Activated T-cell treated with anti-CD3 and anti-CD28 coated beads, Interleukin-2, amount 50 U/mL, for 24 hours (primary cell): ENCODE results near the gene CALHM3.
A peak's percentile ranks its signal among the peaks of the same experiment; 100 is the strongest.

Source experiments
- DNase-seq: peaks from one replicate; pipeline ENCODE4 v3.0.0-alpha.2; 2020
- H3K27ac Mint-ChIP-seq: 2 replicates; pipeline ENCODE4 v1.8.0; 2020; ENCODE audit warnings: mild to moderate bottlenecking, mixed read lengths
- H3K27me3 Mint-ChIP-seq: 2 replicates; pipeline ENCODE4 v1.8.0; 2020; ENCODE audit warnings: mixed read lengths
- H3K36me3 Mint-ChIP-seq: 2 replicates; pipeline ENCODE4 v1.8.0; 2020; ENCODE audit warnings: low read depth, mixed read lengths
- H3K4me1 Mint-ChIP-seq: 2 replicates; pipeline ENCODE4 v1.8.0; 2020; ENCODE audit warnings: low read depth, mixed read lengths
- H3K4me3 Mint-ChIP-seq: 2 replicates; pipeline ENCODE4 v1.8.0; 2020; ENCODE audit warnings: mild to moderate bottlenecking, moderate library complexity, mixed read lengths
- H3K9me3 Mint-ChIP-seq: 2 replicates; pipeline ENCODE4 v1.8.0; 2020; ENCODE audit warnings: mixed read lengths

CALHM3 gene

DNA sequence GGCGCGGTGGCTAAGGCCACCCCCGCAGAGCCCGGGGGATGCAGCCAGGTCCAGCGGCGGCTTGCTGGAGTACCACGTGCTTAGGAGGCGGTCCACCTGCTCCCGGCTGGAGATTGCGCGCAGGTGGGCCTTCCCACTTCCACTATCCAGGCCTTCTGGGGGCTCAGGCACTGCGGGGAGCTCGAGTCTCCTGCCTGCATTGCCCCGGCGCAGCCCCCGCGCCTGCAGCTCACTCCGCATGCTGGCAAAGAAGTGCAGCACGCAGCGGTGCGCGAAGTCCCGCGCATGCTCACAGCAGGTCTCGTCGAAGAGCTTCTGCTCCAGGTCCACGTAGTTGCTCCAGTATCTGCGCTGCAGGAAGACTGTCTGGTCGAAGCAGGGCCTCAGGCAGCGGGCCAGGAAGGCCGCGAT is 5.8 kb downstream of the CALHM3 start:
- Mint-ChIP-seq H3K27ac (no peak overlapping the region), H3K27me3 (no peaks in the 10 kb centered on the region), H3K9me3 (no peaks in the 10 kb centered on the region), H3K36me3 (no peaks in the 10 kb centered on the region), H3K4me3 (no peak overlapping the region), H3K4me1 (peaks cover 25% of the 10 kb centered on the region)
- DNase-seq: no peak

DNA sequence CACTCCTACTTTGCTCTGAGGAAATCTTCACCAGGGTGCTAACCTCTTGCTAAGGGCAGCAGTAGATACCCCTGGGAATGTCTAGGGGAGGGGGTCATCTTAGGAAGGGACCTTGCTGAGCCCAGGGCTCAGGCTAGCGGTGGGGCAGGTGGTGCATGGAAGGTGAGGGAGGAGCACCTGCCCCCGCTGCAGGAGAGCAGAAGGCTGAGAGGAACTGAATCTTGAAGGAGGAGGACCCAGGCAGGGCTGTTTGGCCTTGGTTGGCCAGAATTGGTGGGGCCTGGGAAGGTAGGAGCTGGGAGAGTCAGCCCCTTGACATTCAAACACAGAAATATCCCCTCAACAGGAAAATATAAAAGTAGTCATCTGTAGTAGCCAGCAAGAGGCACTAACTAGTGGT is 7.0 kb downstream of the CALHM3 start:
- Mint-ChIP-seq H3K4me1 (peaks cover 27% of the 10 kb centered on the region), H3K9me3 (no peaks in the 10 kb centered on the region)

DNA sequence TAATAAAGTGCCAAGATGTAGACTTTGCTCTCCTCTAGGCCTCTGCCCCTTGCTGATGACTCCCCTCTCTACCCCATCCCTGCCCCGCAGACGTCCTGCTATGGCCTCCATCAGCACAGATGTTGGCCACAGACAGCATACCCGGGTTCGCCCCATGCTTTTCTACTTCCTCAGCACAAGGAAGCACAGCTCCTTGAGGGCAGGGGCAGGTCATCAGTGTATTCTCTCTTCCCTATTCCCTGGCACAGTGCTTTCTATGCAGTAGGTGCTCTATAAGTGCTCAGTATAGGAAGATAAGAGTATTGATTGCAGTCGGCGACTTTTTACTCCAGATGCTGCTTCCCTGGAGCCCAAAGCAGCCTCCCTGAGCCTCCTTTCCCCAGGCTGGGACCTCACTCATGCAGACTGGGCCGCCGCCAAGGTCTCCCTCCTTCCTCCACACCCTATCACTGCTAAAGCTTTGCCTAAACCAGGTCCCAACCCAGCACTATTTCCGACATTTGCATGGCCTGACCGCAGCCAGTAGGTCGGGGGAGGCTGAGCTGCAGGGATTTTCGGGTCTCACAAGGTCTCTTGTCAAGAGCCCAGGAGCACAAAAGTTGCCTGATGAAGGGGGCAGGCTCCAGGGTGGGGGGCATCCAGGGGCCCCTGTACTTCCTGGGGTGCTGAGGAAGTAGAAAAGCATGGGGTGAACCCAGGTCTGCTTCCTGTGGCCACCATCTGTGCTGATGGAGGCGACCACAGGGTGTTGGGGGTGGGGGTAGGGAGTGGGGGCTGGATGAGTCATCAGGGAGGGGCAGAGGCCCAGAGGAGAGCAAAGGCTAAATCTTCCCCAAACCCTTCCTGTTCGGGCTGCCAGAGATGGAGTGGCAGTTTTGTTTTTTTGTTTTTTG is 8.0 kb downstream of the CALHM3 start:
- H3K9me3 Mint-ChIP-seq: no peaks in the 10 kb centered on the region
- H3K4me1 Mint-ChIP-seq: peaks cover 24% of the 10 kb centered on the region
- peak; percentile 72 for DNase-seq

More for the DNA sequence above, 7.0 kb downstream of the CALHM3 start:
- DNase-seq: no peak
- no peaks in the 10 kb centered on the region for H3K36me3 Mint-ChIP-seq
- no peaks in the 10 kb centered on the region for H3K27me3 Mint-ChIP-seq
- peak overlapping the region; percentile 53 for H3K4me3 Mint-ChIP-seq
- peak overlapping the region; percentile 87 for H3K27ac Mint-ChIP-seq

DNA sequence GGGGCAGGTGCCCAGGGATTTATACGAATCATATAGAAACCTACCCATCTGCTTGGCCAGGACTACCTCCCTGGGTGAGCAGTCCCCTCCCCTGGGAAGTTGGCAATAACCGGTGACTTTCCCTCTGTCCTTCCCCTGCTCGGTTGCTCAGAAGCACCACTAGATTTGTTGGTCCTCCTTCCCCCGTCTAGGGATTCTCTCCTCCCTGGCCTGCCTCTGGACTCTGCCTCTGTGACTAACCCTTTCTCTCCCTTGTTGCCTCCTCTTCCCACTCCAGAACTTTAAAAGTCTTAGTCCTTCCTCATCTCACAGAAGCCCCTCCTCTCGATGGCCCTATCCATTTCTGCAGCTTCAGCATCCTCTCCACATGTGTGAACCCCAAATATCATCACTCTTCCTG is 9.8 kb downstream of the CALHM3 start:
- no peak for DNase-seq
- no peaks in the 10 kb centered on the region for H3K27me3 Mint-ChIP-seq
- no peaks in the 10 kb centered on the region for H3K9me3 Mint-ChIP-seq
- peak overlapping the region; percentile 3 for H3K27ac Mint-ChIP-seq
- no peak overlapping the region for H3K4me3 Mint-ChIP-seq
- no peaks in the 10 kb centered on the region for H3K36me3 Mint-ChIP-seq
- H3K4me1 Mint-ChIP-seq: peaks cover 24% of the 10 kb centered on the region

More for the DNA sequence above, 8.0 kb downstream of the CALHM3 start:
- H3K27me3 Mint-ChIP-seq: no peaks in the 10 kb centered on the region
- H3K4me3 Mint-ChIP-seq: peak overlapping the region; percentile 53
- H3K27ac Mint-ChIP-seq: peak overlapping the region; percentile 87
- no peaks in the 10 kb centered on the region for H3K36me3 Mint-ChIP-seq

DNA sequence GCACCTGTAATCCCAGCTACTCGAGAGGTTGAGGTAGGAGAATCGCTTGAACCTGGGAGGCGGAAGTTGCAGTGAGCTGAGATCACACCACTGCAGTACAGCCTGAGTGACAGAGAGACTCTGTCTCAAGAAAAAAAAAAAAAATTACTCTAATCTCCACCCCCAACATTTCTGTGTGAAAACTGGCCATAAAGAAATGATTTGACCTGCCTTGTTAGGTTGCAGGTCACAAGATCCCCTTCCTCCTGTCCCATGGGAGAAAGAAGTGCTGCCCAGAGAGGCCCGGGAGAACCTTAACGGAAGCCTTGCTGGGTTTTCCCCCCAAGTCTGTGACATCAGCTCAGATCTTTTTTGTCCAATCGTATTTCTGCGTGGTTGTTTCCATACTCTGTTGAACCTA is 11.6 kb downstream of the CALHM3 start:
- H3K36me3 Mint-ChIP-seq: no peaks in the 10 kb centered on the region
- peaks cover 21% of the 10 kb centered on the region for H3K4me1 Mint-ChIP-seq
- H3K9me3 Mint-ChIP-seq: no peaks in the 10 kb centered on the region
- H3K27ac Mint-ChIP-seq: no peak overlapping the region
- no peak for DNase-seq
- H3K27me3 Mint-ChIP-seq: no peaks in the 10 kb centered on the region
- no peak overlapping the region for H3K4me3 Mint-ChIP-seq

DNA sequence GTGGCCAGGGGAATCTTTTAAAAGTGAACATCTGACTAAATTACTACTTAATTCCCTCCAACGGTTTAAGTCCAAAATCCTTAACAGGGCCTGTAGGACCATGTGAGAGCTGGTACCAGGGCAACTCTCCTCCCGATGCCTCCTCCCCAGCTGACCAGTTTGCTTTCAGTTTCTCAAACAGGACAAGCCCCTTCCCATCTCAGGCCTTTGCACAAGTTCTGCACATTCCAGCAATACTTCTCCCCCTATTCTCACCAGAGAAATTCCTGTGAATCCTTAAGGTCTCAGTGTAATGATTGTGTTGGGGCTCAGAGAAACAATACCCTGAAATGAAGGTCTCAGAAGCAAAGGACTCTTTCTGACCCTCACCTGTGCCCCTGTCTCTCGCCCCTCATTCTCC is 12.3 kb downstream of the CALHM3 start:
- Mint-ChIP-seq H3K4me1 (peaks cover 15% of the 10 kb centered on the region), H3K27ac (no peak overlapping the region), H3K9me3 (no peaks in the 10 kb centered on the region), H3K27me3 (no peaks in the 10 kb centered on the region), H3K4me3 (no peak overlapping the region), H3K36me3 (no peaks in the 10 kb centered on the region)
- no peak for DNase-seq

DNA sequence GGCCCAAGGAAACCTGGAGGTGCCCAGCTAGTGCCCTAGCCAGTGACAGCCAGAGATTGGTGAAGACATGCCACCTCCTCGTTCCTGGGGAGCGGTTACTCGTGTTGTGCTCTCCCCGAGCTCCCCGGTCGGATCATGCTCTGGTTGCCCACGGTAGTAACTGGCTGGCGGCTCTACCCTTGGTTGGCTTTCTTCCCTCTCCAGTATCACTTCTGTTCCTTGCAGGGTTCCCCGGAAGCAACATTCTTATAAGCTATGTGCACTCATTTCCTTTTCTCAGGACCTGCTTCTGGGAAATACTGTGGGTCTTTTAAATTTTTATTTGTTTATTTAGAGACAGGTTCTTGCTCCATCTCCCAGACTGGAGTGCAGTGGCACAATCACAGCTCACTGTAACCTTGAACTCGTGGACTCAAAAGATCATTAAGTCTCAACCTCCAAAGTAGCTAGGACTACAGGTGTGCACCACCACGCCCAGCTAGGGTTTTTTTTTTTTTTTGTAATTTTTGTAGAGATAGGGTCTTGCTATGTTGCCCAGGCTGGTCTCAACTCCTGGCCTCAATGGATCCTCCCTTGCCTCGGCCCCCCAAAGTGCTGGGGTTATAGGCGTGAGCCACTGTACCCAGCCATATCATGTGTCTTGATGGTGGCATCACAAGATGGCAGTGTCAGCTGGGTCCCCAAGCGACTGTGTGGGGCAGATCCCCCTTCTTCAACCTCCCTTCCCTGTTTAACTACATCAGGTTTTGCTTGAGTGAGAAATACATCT is 13.4 kb downstream of the CALHM3 start:
- Mint-ChIP-seq H3K27me3 (no peaks in the 10 kb centered on the region), H3K4me3 (no peak overlapping the region), H3K27ac (no peak overlapping the region), H3K9me3 (no peaks in the 10 kb centered on the region), H3K36me3 (no peaks in the 10 kb centered on the region), H3K4me1 (peaks cover 5% of the 10 kb centered on the region)
- no peak for DNase-seq

DNA sequence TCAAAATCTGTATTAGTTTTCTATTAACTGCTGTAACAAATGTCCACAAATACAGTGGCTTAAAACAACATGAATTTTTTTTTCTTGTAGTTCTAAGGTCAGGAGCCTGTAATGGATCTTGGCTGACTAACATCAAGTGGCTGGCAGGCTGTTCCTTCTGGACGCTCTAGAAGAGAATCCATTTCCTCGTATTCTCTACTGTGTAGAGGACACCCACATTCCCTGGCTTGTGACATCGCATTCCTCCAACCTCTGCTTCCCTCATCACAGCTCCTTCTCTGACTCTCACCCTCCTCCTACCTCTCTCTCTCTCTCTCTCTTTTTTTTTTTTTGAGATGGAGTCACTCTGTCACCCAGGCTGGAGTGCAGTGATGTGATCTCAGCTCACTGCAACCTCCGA is 15.5 kb downstream of the CALHM3 start:
- Mint-ChIP-seq H3K27ac (no peak overlapping the region), H3K4me1 (peaks cover 9% of the 10 kb centered on the region), H3K9me3 (no peaks in the 10 kb centered on the region), H3K36me3 (no peaks in the 10 kb centered on the region), H3K4me3 (no peak overlapping the region), H3K27me3 (no peaks in the 10 kb centered on the region)
- no peak for DNase-seq

DNA sequence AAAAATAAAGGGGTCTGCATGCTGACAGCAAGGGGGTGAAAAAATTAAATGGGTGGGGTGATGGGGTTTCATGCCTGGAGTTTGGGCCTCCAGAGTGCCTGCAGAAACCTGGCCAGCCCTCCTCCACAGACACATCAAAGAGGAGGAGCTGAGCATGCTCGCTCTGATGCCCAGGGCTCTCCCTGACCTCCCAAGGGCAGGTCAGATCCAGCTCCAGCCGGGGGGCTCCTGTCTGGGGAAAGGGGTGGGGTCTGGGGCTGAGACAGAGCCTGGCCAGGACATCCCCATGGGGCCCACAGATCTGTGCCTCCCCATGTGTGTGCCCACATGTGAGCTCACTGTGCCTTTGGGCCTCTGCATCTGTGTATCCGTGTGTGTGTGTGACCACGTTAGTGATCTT is 19.4 kb downstream of the CALHM3 start:
- no peak overlapping the region for H3K27ac Mint-ChIP-seq
- no peak overlapping the region for H3K4me3 Mint-ChIP-seq
- H3K36me3 Mint-ChIP-seq: no peaks in the 10 kb centered on the region
- H3K9me3 Mint-ChIP-seq: no peaks in the 10 kb centered on the region
- H3K4me1 Mint-ChIP-seq: peaks cover 7% of the 10 kb centered on the region
- DNase-seq: no peak
- no peaks in the 10 kb centered on the region for H3K27me3 Mint-ChIP-seq

DNA sequence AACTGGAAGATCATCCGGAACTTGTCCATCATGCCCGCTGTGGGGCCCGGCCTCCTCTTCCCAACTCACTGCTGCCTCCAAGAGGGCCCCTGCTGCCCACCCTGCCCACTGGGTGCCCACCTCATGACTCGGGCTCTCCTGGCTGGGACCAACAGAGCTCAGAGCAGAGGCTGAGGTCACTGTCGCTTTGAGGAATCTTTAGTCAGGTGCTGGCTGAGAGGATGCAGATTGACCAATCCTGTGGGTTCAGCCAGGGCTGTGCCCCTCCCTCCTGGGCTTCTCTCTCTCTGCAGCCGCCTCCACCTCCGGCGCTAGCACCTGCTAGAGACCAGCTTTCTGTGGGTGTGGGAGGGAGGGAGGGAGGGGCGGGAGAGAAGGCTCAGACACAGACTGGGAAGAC is 20.3 kb downstream of the CALHM3 start, which contains the start of gene CALHM1:
TSS of gene CALHM1 (minus strand) at position 181 of the 400 bp plus-strand sequence. CDS start at position 32, 149 bp downstream.
- Mint-ChIP-seq H3K9me3 (no peaks in the 10 kb centered on the region), H3K4me3 (no peak within 1 kb of the TSS), H3K27me3 (no peaks in the 10 kb centered on the region), H3K4me1 (peaks cover 9% of the 10 kb centered on the region), H3K27ac (no peak within 1 kb of the TSS), H3K36me3 (no peaks in the 10 kb centered on the region)
- no peak for DNase-seq

DNA sequence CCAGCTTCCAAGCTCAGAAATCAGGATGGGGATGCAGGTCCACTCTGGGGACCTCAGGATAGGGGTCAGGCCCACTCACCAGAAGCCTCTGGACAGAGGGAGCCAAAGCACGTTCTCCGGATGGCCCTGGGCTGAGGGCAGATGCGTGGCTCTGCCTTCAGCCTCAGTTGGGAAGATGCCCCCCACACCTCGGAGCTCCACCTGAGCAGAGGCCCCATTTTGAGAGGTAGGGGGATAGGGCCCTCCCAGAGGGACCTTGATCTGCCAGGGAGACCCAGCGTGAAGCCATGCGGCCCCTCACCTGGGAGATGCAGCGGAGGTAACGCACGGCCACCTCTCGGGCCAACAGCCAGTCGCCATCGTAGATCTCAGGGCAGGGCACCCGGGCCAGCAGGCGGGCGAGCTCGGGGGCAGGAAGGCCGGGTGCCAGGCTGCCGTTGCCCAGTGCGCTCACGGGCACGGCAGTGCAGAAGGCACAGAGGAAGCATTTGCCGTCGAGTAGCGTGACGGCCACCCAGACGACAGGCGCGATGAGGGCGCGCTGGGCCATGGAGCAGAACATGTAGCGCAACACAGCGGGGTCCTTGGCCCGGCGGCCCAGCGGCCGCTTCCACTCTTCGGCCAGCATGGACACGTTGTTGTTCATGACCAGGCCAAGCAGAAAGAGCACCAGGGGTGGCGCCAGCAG is 21.0 kb downstream of the CALHM3 start:
- Mint-ChIP-seq H3K4me1 (peaks cover 13% of the 10 kb centered on the region), H3K9me3 (no peaks in the 10 kb centered on the region), H3K36me3 (no peaks in the 10 kb centered on the region), H3K27me3 (no peaks in the 10 kb centered on the region), H3K4me3 (no peak overlapping the region), H3K27ac (no peak overlapping the region)
- DNase-seq: no peak

DNA sequence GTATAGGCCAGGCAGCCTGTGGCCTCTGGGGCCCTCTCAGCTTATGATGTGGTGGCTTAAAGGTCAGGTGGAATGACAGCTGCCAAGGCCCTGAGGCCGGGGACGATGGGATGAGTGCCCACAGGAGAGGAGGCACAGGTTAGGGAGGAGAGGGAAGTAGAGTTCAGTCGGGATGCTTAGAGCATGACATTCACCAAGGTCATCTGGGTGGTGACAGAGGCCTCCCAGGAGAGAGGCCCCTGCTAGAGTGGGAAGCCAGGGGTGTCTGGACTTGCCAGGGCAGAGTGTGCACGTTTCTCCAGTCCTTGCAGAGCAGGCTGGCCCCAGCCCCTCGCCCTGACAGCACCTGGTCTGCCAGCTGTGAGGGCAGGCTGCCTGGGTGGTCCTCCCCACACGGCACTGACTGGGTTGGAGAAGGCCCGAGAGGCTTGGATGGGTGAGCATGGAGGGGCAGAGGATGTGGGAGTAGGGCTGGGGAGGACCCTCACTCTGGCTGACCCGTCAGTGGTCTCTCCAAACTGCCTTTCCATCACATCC is 21.8 kb downstream of the CALHM3 start:
- no peaks in the 10 kb centered on the region for H3K36me3 Mint-ChIP-seq
- H3K27ac Mint-ChIP-seq: no peak overlapping the region

DNA sequence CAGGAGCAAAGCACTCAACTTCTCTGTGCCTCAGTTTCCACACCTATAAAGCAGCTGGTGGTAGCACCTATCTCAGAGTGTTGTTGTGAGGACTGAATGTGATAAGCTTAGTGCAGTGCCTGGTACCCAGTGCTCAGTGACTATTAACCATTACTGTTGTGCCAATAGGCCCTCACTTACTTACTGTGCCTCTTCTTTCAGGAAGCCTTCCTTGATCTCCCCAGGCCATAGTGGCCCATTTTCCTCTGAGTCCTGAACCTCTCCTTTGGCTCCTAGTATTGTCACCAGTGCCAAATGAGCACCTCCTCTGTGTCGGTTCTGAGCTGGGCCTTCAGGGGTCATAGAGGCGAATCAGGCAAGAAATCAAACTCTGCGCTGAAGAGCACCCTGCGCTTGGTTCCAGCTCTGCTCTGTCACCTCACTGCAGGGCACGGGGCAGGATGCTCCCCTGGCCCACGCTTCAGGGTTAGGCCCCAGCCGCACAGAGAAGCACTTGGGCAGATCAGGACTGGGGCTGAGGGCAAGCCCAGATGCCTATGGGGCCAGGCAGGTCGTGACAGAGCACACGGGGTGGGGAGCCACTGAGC is 22.9 kb downstream of the CALHM3 start:
- H3K4me3 Mint-ChIP-seq: no peak overlapping the region
- peaks cover 2% of the 10 kb centered on the region for H3K36me3 Mint-ChIP-seq
- H3K27me3 Mint-ChIP-seq: no peaks in the 10 kb centered on the region
- no peak overlapping the region for H3K27ac Mint-ChIP-seq
- no peaks in the 10 kb centered on the region for H3K9me3 Mint-ChIP-seq
- no peak for DNase-seq
- H3K4me1 Mint-ChIP-seq: peaks cover 26% of the 10 kb centered on the region

More for the DNA sequence above, 21.8 kb downstream of the CALHM3 start:
- Mint-ChIP-seq H3K27me3 (no peaks in the 10 kb centered on the region), H3K4me3 (no peak overlapping the region), H3K9me3 (no peaks in the 10 kb centered on the region), H3K4me1 (peaks cover 19% of the 10 kb centered on the region)
- no peak for DNase-seq

DNA sequence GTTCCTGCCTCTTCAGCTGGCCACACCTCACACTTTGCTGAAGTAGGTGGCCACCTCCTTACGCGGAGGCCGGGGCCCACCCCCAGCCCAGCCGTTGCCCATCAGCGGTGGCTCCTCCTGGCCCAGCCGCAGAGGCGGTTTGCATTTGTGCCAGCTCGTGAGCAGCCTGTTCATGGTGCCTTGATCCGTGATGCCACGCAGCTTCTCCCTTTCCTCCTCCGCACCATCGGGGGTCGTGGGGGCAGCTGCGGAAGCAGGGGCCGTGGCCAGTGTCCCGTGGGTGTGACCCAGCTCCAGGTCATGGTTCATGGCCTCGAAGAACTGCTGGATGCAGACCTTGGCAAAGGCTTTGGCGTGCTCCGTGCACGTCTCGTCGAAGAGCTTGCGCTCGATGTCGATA is 23.8 kb downstream of the CALHM3 start:
- H3K27me3 Mint-ChIP-seq: no peaks in the 10 kb centered on the region
- no peak overlapping the region for H3K4me3 Mint-ChIP-seq
- H3K4me1 Mint-ChIP-seq: peaks cover 36% of the 10 kb centered on the region
- DNase-seq: no peak
- no peak overlapping the region for H3K27ac Mint-ChIP-seq
- peaks cover 11% of the 10 kb centered on the region for H3K36me3 Mint-ChIP-seq
- no peaks in the 10 kb centered on the region for H3K9me3 Mint-ChIP-seq
